Mesenchymal stem cell (in vitro differentiated cells and primary cell): ENCODE results near the gene XPOT.

ENCODE experiments used
- DNase-seq: peaks from one replicate; pipeline ENCODE4 v3.0.0-alpha.2; 2013
- H2AFZ ChIP-seq: one replicate; pipeline ENCODE4 v1.6.1; 2013; ENCODE audit warnings: low read depth, mild to moderate bottlenecking, control low read depth, inconsistent platforms, low read length, moderate library complexity
- H2AK5ac ChIP-seq: 2 replicates; pipeline ENCODE4 v1.6.1; 2013; ENCODE audit warnings: low read length, moderate library complexity, mild to moderate bottlenecking, inconsistent platforms; ENCODE audit not compliant: severe bottlenecking
- H2BK120ac ChIP-seq: one replicate; pipeline ENCODE4 v1.6.1; 2013; ENCODE audit warnings: low read depth, mild to moderate bottlenecking, inconsistent platforms, low read length, moderate library complexity
- H2BK12ac ChIP-seq, 2 experiments: one replicate each; pipeline ENCODE4 v1.6.1; 2013; ENCODE audit warnings: inconsistent platforms in 2 of 2, low read length in 2 of 2, mild to moderate bottlenecking in 2 of 2, moderate library complexity in 2 of 2, control low read depth in 1 of 2
- H2BK15ac ChIP-seq: one replicate; pipeline ENCODE4 v1.6.1; 2013; ENCODE audit warnings: mild to moderate bottlenecking, low read depth, inconsistent platforms; ENCODE audit not compliant: poor library complexity, severe bottlenecking
- H2BK5ac ChIP-seq: 2 replicates; pipeline ENCODE4 v1.6.1; 2013; ENCODE audit warnings: low read depth, mild to moderate bottlenecking, low read length, control low read depth, inconsistent platforms; ENCODE audit not compliant: poor library complexity, severe bottlenecking
- H3K14ac ChIP-seq, 2 experiments: one replicate each; pipeline ENCODE4 v1.6.1; 2013; ENCODE audit warnings: inconsistent platforms in 2 of 2, low read length in 2 of 2, control low read depth in 1 of 2, mild to moderate bottlenecking in 1 of 2, moderate library complexity in 1 of 2
- H3K18ac ChIP-seq, 2 experiments: one replicate each; pipeline ENCODE4 v1.6.1; 2013; ENCODE audit warnings: inconsistent platforms in 2 of 2, low read length in 2 of 2, control low read depth in 1 of 2, low read depth in 1 of 2, mild to moderate bottlenecking in 1 of 2
- H3K23ac ChIP-seq, 2 experiments: one replicate each; pipeline ENCODE4 v1.6.1; 2013; ENCODE audit warnings: inconsistent platforms in 2 of 2, low read length in 2 of 2, mild to moderate bottlenecking in 2 of 2, moderate library complexity in 2 of 2, control low read depth in 1 of 2
- H3K27ac ChIP-seq: 2 replicates; pipeline ENCODE4 v1.5.1; 2013; ENCODE audit warnings: mild to moderate bottlenecking, moderate library complexity, low read length, control low read depth, inconsistent platforms; ENCODE audit not compliant: poor library complexity, severe bottlenecking
- H3K27me3 ChIP-seq, 2 experiments: 2 replicates each; pipeline versions ENCODE4 v1.6.1 to v1.7.0; 2013; ENCODE audit warnings: low read length in 2 of 2, mild to moderate bottlenecking in 2 of 2, moderate library complexity in 2 of 2, control low read depth in 1 of 2, inconsistent platforms in 1 of 2; ENCODE audit not compliant: control insufficient read depth in 1 of 2, insufficient read depth in 1 of 2
- H3K36me3 ChIP-seq, 2 experiments: 2 replicates each; pipeline versions ENCODE4 v1.6.1 to v1.7.0; 2013; ENCODE audit warnings: low read length in 2 of 2, control low read depth in 1 of 2, inconsistent platforms in 1 of 2, low read depth in 1 of 2, mild to moderate bottlenecking in 1 of 2; ENCODE audit not compliant: insufficient read depth in 2 of 2, control insufficient read depth in 1 of 2
- H3K4ac ChIP-seq, 2 experiments: one replicate each; pipeline ENCODE4 v1.6.1; 2013; ENCODE audit warnings: inconsistent platforms in 2 of 2, low read length in 2 of 2, mild to moderate bottlenecking in 2 of 2, moderate library complexity in 2 of 2, control low read depth in 1 of 2, low read depth in 1 of 2
- H3K4me1 ChIP-seq: 2 replicates; pipeline ENCODE4 v1.6.1; 2013; ENCODE audit warnings: low read depth, low read length, control low read depth; ENCODE audit not compliant: control insufficient read depth, insufficient read depth
- H3K4me2 ChIP-seq: 2 replicates; pipeline ENCODE4 v1.6.1; 2013; ENCODE audit warnings: low read length, mild to moderate bottlenecking, inconsistent platforms; ENCODE audit not compliant: poor library complexity, severe bottlenecking
- H3K4me3 ChIP-seq, 2 experiments: 2 replicates each; pipeline versions ENCODE4 v1.5.1 to v1.7.0; 2013; ENCODE audit warnings: low read length in 2 of 2, mild to moderate bottlenecking in 2 of 2, control low read depth in 1 of 2, low read depth in 1 of 2; ENCODE audit not compliant: insufficient read depth in 1 of 2
- H3K79me1 ChIP-seq: replicated peaks from 2 replicates; pipeline ENCODE4 v1.6.1; 2013; ENCODE audit warnings: mild to moderate bottlenecking, control low read depth, low read length, inconsistent platforms; ENCODE audit not compliant: poor library complexity, severe bottlenecking
- H3K9ac ChIP-seq: 2 replicates; pipeline ENCODE4 v1.7.0; 2013; ENCODE audit warnings: mild to moderate bottlenecking, low read length, moderate library complexity
- H3K9me3 ChIP-seq: 2 replicates; pipeline ENCODE4 v1.7.0; 2013; ENCODE audit warnings: mild to moderate bottlenecking, low read length; ENCODE audit not compliant: control insufficient read depth
- H4K8ac ChIP-seq: one replicate; pipeline ENCODE4 v1.6.1; 2013; ENCODE audit warnings: inconsistent platforms, mild to moderate bottlenecking, low read length, moderate library complexity
- H4K91ac ChIP-seq: one replicate; pipeline ENCODE4 v1.6.1; 2013; ENCODE audit warnings: mild to moderate bottlenecking, low read length, inconsistent platforms
- WGBS: methylation state at CpG from one replicate; pipeline ENCODE4 v1.1.7; 2013; ENCODE audit warnings: mixed read lengths; 5-methylcytosine and 5-hydroxymethylcytosine counted together

XPOT gene

GRCh38 chr12:64407342-64408223, 3.4 kb downstream of the XPOT start:
- Histone ChIP-seq H2BK12ac (no peak overlapping the region), H2BK5ac (no peak overlapping the region), H2AK5ac (no peak overlapping the region), H3K27ac (no peak overlapping the region), H4K8ac (no peak overlapping the region), H4K91ac (no peak overlapping the region), H3K9me3 (no peaks in the 10 kb centered on the region), H3K23ac (no peak overlapping the region), H3K4me2 (no peak overlapping the region), H3K36me3 (peaks cover 4 to 29% of the 10 kb centered on the region in 2 experiments), H3K4me1 (peaks cover 8% of the 10 kb centered on the region), H3K79me1 (peaks cover 4% of the 10 kb centered on the region), H3K4ac (no peak overlapping the region), H3K27me3 (no peaks in the 10 kb centered on the region), H2AFZ (no peak overlapping the region), H3K18ac (no peak overlapping the region), H2BK120ac (no peak overlapping the region), H3K4me3 (no peak overlapping the region), H2BK15ac (no peak overlapping the region), H3K9ac (no peak overlapping the region), H3K14ac (no peak overlapping the region)
- WGBS = 81% methylated on average over 7 of the region's 9 CpGs
- DNase-seq = no peak

- peaks cover 4% of the 10 kb centered on the region for H3K4me1 ChIP-seq
- no peak overlapping the region for H2BK15ac ChIP-seq
- H2AK5ac ChIP-seq = no peak overlapping the region
- peaks cover 17% of the 10 kb centered on the region for H3K79me1 ChIP-seq
- H2BK5ac ChIP-seq = no peak overlapping the region
- no peak overlapping the region for H2AFZ ChIP-seq
- no peak overlapping the region for H4K8ac ChIP-seq
- no peak overlapping the region for H3K4me3 ChIP-seq
- H3K9me3 ChIP-seq = no peaks in the 10 kb centered on the region
- 100% methylated on average over 1 of the region's 2 CpGs for WGBS
- no peaks in the 10 kb centered on the region for H3K27me3 ChIP-seq
- H3K27ac ChIP-seq = no peak overlapping the region
- H3K36me3 ChIP-seq = peaks cover 10 to 67% of the 10 kb centered on the region in 2 experiments
- H2BK120ac ChIP-seq = no peak overlapping the region
- no peak overlapping the region for H3K14ac ChIP-seq
- H3K9ac ChIP-seq = no peak overlapping the region
- no peak overlapping the region for H4K91ac ChIP-seq
- no peak overlapping the region for H3K18ac ChIP-seq
- H3K23ac ChIP-seq = no peak overlapping the region
- H3K4me2 ChIP-seq = no peak overlapping the region
- DNase-seq = no peak
- H3K4ac ChIP-seq = no peak overlapping the region
- no peak overlapping the region for H2BK12ac ChIP-seq
These were observed 7.2 kb downstream of the XPOT start for GRCh38 chr12:64411427-64411826.

GRCh38 chr12:64412459-64412858, 8.3 kb downstream of the XPOT start:
- Histone ChIP-seq H2BK120ac (no peak overlapping the region), H2AK5ac (no peak overlapping the region), H3K23ac (no peak overlapping the region), H3K36me3 (peaks cover 18 to 78% of the 10 kb centered on the region in 2 experiments), H2BK12ac (no peak overlapping the region), H2BK15ac (no peak overlapping the region), H3K79me1 (peaks cover 20% of the 10 kb centered on the region), H3K9ac (no peak overlapping the region), H3K27ac (no peak overlapping the region), H3K27me3 (no peaks in the 10 kb centered on the region), H3K4me1 (peaks cover 4% of the 10 kb centered on the region), H2AFZ (no peak overlapping the region), H3K14ac (no peak overlapping the region), H3K4ac (no peak overlapping the region), H3K9me3 (no peaks in the 10 kb centered on the region), H3K4me3 (no peak overlapping the region), H4K8ac (no peak overlapping the region), H3K4me2 (no peak overlapping the region), H4K91ac (no peak overlapping the region), H3K18ac (peak overlapping the region in 1 of 2 experiments; percentile 21), H2BK5ac (no peak overlapping the region)
- DNase-seq = no peak
- WGBS = no CpG with 5 or more reads among the region's 2 CpGs

GRCh38 chr12:64413884-64414283, 9.7 kb downstream of the XPOT start:
- H4K8ac ChIP-seq = no peak overlapping the region
- no peak overlapping the region for H2AFZ ChIP-seq
- H4K91ac ChIP-seq = no peak overlapping the region
- no peak overlapping the region for H3K18ac ChIP-seq
- H2BK120ac ChIP-seq = no peak overlapping the region
- H3K4me1 ChIP-seq = peaks cover 1% of the 10 kb centered on the region
- H3K4me3 ChIP-seq = no peak overlapping the region
- no peak for DNase-seq
- 87% methylated on average over 1 of the region's 2 CpGs for WGBS
- no peak overlapping the region for H2BK5ac ChIP-seq
- no peak overlapping the region for H3K4ac ChIP-seq
- no peak overlapping the region for H2BK12ac ChIP-seq
- no peak overlapping the region for H3K27ac ChIP-seq
- H2BK15ac ChIP-seq = no peak overlapping the region
- H2AK5ac ChIP-seq = no peak overlapping the region
- H3K79me1 ChIP-seq = peaks cover 20% of the 10 kb centered on the region
- no peak overlapping the region for H3K23ac ChIP-seq
- peaks cover 18 to 92% of the 10 kb centered on the region in 2 experiments for H3K36me3 ChIP-seq
- H3K14ac ChIP-seq = no peak overlapping the region
- no peaks in the 10 kb centered on the region for H3K27me3 ChIP-seq
- H3K9ac ChIP-seq = no peak overlapping the region
- no peaks in the 10 kb centered on the region for H3K9me3 ChIP-seq
- no peak overlapping the region for H3K4me2 ChIP-seq
